NCI-H510A (cell line): ENCODE data around the gene GCNT1.
"Not testable (repeated sequence)": the region's sequence is repeated elsewhere in the genome, so short reads cannot be mapped to it uniquely, and the experiment has no call there.

Experiments used
- DNase-seq: peaks from one replicate; lab custom pipeline; 2025; lab: John Stamatoyannopoulos, UW

GCNT1 gene

DNA sequence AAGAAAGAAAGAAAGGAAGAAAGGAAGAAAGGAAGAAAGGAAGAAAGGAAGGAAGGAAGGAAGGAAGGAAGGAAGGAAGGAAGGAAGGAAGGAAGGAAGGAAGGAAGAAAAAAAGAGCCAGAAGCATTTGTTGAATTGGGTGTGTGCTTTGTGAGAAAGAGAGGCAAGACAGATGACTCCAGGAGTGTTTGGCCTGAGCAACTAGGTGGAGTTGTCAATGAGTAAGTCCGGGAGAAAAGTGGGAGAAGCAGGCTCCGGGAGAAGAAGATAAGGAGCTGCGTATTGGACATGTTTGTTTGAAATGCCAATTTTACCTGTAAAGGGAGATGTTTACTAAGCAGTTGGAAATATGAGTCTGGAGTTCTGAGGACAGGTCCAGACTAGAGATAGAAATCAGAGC, 15.1 kb upstream of the GCNT1 start:
- DNase-seq: no peak

DNA sequence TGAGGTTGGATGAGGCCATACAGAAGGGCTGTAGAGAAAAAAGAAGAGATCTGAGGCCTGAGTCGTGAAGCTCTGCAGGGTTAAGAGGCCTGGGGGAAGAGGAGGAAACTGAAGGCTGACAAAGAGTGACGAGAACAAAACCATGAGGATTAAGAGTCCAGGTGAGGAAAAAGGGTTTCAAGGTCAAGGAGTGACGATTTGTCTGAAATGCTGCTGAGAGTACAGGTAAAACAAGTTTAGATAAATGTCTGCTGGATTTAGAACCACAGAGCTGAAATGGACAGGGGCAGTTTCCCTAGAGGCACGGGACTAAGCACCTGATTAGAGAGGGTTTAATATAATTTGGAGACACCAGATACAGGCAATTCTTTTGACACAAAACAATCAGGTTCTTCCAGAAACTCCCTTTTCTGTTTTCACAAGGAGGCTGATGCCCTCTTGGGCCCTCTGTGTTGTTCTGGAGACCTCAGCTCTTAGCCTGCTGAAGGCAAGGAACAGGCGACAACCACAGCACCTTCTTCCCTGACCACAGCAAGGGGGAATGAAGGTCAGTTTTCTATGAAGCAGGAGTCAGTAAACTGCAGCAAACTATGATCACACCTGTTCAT, 14.6 kb upstream of the GCNT1 start:
- DNase-seq: no peak

DNA sequence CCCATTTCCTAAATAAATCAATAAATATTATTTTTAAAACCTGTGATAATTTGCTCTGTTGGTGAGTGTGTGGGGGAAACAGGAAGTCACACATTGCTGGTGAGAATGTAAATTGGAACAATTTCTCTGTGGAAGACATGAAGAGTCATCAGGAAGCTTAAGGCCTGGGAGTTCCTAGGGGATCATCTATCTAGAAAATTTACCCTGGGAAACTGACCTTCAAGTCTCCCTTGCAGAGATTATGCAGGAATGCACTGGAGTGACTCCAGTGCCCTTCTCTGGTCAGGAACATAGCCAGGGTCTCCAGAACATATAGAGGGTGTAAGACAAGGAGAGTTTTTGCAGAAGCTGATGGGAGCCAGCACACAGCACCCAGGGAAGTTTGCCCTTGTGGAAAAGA, 13.0 kb upstream of the GCNT1 start:
- no peak for DNase-seq

DNA sequence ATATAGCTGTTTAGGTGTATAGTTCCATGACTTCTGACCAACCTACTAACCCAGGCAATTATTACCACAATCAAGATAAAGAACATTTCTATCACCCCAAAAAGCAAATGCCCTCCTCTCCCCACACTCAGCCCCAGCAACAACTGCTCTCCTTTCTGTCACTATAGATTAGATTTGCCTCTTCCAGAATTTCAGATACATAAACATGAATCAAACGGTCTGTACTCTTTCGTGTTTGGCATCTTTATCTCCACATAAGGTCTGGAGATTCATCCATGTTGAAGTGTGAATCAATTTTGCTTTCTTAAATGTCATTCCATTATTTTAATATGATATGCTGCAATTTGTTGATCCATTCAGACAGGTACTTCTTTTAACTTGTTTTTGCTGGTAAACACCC, 10.5 kb upstream of the GCNT1 start:
- DNase-seq: no peak

DNA sequence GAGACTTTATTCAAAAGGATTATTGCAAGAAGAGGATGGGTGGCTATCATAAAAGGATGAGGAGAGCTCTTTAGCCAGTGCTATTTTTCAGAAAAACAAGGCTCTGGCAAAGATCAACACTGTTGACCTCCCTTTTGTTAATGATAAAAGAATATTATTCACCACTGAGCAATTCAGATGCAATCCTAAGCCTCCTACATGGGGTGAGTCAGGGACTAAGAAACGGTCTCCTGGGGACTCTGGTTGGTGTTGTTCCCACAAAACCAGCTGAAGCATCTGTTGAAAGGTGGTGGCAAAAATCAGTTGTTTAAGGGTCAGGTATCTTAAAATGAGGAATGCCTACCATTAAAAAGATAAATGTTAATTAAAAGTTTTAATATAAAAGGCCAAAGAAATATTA, 7.7 kb upstream of the GCNT1 start:
- no peak for DNase-seq

DNA sequence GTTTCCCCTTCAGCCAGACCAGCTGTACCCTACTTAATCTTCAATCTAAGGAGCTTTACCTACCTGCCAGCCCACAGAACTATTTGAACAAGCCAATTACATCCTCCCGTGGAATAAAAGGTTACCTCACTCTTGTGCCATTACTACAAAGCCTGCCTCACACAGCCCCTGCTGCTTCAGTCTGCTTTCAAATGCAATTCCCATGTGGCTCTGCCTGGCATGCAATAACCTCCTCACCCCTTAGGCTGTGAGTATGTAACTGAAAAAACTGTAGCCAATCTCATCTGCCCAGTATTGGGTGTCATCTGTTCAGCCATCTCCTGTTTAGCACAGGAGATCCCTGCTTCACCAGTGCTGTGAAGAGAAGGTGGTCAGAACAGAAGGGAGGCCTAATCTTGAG, 6.1 kb upstream of the GCNT1 start:
- DNase-seq: no peak

DNA sequence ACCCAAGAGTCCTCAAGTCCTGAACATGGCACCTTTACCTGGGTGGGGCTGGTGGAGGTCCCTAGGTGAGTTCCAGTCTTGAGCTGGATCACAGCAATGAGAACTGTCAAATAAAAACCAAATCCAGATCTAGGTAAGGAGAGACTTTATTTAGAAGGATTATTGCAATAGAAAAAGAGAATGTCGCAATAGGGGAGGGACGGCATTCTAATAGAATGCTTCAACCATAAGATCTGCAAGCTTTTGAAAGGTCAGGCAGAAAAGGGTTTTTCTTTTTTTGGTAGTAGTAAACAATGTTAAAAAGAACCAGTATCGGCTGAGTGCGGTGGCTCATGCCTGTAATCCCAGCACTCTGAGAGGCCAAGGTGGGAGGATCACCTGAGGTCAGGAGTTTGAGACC, 5.2 kb upstream of the GCNT1 start:
- no peak for DNase-seq

DNA sequence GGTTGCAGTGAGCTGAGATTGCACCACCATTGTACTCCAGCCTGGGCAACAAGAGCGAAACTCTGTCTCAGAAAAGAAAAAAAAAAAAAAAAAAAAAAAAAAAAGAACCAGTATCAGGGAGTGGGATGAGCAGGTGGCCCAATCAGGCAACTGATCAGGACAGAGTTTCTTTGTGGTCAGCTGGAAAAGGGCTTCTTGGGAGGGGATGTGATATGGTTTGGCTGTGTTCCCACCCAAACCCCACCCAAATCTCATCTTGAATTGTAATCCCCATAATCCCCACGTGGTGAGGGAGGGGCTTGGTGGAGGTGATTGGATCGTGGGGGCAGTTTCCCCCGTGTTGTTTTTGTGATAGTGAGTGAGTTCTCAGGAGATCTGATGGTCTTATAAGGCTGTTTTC, 4.7 kb upstream of the GCNT1 start:
- DNase-seq: no peak

DNA sequence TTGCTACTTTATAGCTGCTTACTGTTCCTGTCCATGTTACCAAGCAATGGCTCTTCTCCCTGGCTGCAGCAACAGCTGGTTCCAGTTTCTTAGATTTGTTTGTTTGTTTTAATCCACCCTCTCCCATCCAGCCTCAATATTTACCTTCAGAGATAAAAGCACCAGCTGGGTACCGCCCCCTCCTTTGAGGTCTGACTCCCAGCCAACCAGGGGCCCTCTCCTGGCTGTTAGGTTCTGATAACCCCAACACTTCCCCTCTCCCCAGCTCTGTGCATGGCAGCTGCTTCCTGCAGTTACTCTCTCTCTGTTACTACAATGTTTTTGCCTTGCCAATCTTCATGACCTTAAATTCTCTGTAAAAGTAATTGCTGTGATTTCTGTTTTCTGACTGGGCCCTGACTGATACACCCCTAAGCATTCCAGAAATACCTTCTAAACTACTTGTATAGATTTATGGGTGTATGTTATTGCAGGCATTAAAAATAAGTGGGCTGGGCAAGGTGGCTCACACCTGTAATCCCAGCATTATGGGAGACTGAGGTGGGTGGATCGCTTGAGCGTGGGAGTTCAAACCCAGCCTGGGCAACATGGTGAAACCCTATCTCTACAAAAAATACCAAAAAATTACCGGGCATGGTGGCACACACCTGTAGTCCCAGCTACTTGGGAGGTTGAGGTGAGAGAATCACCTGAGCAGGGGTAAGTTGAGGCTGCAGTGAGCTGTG, 2.6 kb upstream of the GCNT1 start:
- peak; percentile 92 for DNase-seq

DNA sequence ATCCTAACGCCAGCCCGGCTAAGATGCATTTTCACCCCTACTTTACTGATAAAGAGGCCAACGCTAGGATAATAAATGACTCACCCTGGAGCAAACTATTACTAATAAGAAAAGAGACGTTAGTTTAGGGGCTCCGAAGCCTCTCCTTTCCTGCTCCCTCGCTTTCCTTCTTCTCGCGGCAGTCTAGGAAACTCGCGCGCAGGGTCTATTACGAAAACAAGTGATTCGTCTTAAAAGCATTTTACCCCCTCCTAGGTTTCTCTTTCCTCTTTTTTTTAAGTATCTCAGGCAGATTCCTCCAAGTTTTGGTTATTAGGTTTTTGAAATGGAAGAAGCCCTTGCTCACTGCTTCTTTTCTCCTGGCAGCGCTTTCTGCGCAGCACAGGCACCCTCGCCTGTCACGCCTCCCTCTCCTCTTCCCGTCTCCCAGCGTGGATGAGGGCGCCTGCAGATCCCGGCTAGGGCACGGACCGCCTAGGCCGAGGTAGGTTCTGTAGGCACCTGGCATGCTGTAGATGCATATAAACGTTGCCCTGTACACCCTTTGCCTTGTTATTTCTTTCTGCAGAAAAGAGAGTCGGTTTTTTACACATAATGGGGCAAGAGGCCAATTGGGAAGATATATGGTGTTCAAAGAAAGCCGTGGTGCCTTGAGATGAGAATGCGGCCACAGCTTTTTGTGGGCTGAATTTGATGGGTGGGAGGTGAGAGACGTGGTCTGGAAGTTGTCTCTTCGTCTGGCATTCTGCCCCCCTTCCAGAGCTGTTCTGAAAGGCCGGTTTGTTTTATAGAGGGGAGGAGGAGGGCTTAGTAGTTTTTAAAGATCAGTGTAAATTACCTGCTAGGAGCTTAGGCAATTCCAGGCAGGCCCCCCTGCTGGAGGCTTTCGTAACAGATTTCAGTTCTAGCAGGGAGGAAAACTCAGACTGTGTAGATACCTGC, 983 bp downstream of the GCNT1 start:
- peak; percentile 38 for DNase-seq

DNA sequence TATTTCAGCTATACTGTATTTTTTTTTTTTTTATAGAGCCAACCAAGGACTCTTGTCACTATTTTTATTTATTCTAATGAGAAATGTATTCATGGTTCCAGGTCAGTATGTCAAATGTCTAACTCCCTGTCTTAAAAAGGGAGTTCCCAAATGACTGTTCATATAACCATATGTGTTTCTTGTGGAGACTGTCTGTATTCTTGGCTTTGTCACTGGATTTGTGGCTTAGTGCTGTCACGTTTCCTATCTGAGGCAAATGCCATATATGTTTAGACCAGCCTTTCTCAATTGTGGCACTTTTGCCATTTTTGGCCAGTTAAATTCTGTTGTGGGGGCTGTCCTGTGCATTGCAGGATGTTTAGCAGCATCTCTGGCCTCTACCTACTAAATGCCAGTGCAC, 3.1 kb downstream of the GCNT1 start:
- DNase-seq: no peak

DNA sequence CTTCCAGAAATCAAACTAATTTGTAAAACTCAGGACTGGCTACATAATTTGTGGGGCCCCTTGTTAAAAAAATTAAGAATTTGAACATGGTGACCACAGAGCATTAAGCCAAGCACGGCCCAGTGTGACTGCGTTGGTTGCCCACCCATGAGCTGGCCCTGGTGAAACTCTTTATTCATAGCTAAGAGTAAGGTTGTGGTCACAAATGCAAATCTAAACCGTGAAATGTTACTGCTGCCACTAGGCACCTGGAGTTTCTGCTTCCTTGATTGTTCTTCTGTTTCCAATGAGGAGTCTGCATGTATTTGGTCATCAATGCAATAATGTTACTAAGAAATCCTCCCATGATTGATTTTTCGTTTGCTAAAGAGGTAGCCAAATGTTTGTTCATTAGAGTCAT, 4.2 kb downstream of the GCNT1 start:
- DNase-seq: no peak

DNA sequence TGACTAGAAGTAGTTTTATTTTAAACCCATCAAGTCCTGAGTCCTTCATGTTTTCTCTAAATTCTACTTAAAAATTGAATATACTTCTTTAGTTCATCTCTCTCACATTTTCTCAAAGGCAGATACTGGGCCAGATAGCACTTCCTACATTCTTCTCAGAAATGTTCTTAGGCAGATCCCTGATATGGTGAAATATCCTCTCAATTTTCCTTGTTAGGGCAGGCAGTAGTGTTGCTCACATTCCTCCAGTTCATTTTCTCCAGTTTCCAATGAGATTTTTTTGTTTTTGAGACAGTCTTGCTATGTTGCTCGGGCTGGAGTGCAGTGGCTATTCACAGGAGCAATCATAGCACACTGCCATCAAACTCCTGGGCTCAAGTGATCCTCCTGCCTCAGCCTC, 5.7 kb downstream of the GCNT1 start:
- DNase-seq: no peak

DNA sequence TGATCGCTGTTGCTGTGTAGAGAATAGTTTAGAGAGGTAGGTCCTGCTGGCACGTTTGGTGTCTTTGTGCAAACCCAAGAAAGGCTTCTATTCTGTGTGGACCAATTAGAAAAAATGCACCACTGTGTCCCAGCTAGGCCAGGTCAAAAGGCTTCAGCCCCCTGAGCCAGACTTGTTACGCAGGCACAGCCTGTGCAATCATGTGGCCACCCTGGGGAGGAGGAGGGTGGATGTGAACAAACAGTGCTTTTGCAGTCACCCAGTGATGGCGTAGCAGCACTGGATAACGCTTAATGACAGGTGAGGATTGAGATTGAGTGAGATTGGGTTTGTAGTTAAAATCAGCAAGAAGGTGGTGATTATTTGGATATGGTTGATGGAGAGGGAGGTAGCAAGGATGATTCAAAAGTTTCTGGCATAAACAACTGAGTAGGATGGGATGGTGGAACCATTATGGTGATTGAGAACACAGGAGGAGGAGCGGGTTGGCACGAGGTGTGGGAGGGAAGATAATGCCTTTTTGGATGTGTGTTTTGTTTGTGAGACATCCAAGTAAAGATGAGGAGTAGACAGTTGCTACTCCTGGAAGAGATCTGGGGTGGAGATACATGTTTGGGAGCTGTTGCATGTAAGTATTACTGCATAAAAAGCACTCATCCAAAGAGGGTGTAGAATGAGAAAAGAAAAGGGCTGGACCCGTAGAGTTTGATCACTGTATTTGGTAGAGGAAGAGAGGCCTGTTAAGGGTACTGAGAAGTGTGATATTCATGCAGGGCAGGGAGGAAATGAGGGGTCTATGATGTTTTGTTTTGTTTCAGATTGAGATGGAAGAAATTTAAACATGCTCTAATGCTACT, 6.7 kb downstream of the GCNT1 start:
- no peak for DNase-seq

DNA sequence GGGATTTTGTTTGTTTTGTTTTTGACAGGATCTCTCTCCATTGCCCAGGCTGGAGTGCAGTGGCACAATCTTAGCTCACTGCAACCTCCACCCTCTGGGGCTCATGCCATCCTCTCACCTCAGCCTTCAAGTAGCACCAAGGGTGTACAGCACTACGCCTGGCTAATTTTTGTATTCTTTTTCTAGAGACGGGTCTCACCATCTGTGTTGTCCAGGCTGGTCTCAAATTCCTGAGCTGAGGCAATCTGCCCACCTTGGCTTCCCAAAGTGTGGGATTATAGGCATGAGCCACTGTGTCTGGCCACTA, 7.3 kb downstream of the GCNT1 start:
- DNase-seq: no peak

DNA sequence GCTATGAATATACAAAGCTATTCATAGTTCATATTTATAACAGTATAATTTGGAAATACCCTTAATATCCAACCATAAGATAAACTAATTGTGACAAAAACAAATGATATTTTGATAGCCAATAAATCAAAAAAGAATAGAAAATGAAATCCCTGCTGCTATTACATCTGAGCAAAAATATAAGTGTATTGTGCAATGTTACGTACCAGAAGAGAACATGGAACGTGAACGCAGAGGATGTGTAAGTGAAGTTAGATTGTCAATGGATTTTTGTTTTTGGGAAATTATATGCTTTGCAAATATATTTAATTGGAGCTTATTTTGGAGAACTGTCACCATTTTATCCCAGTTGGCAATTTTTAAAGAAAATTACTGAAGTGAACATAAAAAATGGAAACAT, 15.4 kb downstream of the GCNT1 start:
- DNase-seq: no peak

DNA sequence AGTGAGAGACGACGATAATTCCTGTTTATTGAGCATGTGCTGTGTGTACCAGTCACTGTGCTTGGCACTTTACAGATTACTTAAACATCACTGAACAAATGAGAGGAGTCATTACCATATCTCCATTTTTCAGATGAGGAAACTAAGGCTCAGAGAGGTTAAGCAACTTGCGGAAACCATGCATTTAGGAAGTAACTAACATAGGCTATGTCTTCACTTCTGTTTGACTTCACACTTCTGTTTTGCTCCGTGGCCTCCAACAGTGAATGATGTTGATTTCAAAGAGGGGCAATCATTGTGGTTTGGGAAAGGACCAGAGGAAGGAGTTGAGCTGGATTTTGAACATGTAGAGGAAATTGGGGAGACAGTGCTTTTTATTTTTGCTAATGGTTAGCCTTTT, 16.7 kb downstream of the GCNT1 start:
- no peak for DNase-seq

DNA sequence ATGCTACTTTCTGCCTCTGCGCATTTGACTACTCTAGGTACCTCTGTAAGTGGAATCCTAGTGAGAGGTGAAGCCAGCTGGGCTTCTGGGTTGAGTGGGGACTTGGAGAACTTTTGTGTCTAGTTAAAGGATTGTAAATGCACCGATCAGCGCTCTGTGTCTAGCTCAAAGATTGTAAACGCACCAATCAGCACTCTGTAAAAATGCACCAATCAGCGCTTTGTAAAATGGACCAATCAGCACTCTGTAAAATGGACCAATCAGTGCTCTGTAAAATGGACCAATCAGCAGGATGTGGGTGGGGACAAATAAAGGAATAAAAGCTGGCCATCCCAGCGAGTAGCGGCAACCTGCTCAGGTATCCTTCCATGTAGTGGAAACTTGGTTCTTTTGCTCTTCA, 18.8 kb downstream of the GCNT1 start:
- not testable (repeated sequence) for DNase-seq

DNA sequence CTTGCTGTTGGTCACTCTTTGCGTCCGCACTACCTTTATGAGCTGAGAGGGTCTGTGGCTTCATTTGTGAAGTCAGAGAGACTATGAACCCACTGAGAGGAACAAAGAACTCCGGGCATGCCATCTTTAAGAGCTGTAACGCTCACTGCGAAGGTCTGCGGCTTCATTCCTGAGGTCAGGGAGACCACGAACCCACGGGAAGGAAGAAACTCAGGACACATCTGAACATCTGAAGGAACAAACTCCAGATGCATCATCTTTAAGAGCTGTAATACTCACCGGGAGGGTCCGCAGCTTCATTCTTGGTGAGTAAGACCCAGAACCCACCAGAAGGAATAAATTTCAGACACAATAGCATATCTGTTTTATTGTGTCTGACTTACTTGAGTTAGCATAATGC, 19.2 kb downstream of the GCNT1 start:
- DNase-seq: no peak

DNA sequence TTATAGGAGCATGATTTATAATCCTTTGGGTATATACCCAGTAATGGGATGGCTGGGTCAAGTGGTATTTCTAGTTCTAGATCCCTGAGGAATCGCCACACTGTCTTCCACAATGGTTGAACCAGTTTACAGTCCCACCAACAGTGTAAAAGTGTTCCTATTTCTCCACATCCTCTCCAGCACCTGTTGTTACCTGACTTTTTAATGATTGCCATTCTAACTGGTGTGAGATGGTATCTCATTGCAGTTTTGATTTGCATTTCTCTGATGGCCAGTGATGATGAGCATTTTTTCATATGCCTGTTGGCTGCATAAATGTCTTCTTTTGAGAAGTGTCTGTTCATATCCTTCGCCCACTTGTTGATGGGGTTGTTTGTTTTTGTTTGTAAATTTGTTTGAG, 20.4 kb downstream of the GCNT1 start:
- DNase-seq: not testable (repeated sequence)

DNA sequence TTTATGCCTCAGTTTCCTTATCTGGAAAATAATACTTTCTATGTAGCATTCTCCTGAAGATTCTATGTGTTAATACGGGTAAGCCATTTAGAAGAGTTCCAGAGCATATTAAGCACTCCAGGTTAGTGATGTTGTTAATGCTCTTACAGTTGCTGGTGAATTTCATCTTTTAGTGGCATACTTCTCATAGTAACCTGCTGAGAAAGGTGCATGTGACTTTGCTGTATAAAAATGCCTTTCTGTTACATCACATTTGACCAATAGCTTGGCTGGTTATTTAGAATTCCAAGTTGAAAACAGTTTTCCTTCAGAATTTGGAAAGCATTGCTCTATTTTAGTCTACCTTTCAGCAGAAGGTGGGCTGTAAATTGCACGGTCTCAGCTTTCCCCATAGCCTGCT, 27.2 kb downstream of the GCNT1 start:
- no peak for DNase-seq

DNA sequence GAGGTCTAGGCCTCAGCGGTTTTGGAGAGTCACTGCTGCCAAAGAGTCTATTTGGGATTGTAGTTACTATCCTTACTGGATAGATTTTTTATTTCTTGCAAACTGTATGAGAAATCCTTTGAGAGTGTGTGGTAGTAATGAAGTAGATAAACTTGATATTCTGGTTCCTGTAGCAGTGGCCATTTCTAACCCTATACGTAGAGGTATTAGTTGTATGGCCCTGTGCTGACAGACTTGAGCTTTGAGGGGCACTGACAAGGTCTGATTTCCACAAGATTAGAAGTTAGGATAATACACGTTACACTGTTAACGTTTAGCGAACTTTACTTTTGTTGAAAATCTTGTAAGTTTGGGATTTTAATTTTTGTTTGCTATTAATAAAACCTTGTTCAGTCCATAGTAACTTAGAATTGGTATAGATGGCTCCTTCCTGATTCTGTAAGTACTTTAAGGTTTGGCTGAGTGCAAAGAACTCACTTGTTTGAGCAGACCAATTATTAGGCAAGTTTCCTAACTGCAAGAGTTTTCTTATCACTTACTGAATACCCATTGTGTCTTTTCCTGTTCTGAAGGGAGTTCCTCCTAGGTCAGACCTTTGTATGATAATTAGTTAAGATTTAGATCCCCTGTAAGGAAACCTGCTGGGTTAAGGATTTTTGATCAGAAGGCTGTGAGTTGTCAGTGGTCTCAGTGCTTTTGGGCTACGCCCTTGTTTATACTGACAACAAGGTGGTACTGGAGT, 31.4 kb downstream of the GCNT1 start:
- DNase-seq: no peak
